SW480 (cell line): Measurements from ENCODE around the gene TPCN1.
A peak's percentile ranks its signal among the peaks of the same experiment; 100 is the strongest.

Source experiments
- DNase-seq: peaks from one replicate; pipeline ENCODE4 v3.0.0-alpha.2; 2016; ENCODE audit warnings: low spot score

Gene TPCN1

DNA sequence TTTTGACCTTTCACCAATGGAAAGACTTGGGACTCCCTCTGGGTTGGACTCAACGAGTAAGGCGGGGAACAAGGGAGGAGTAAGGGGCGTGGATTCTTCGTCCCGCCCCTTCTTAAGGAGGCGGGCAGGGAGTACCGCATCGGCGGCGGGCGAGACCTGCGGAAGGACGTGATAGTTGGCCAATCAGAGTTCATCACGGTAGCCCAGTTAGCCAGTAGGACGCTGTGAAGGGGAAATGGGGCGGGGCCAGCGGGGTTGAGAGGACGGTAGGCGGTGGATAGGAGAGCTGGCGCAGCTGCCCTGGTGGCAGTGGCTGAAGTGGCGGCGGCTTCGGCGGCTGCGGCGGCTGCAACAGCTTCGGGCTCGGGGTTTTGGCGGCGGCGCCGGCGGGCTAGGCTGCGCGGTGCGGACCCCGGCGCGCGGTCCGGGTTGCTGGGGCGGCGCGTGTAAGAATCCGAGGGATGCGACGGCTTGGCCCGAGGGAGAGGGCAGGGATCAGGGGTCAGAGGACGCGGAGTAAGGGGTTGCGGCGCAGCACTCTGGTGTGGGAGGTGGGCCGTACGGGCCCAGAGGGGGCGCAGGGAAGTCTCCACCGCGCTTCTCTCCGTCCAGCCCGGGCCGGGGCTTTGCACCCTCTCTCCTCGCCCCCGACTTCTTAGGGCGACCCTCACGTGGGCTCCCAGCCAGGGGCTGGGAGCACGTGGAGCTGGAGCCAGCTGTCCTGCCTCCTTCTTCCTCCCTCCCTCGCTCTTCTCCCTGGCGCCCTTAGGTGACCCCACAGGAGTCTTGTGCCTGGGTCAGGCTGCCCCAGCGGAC, at the start of gene TPCN1:
TPCN1 (plus strand) TSS at position 284 of the 816 bp plus-strand sequence. CDS start 5,389 bp downstream, outside the sequence.
- DNase-seq: peak; percentile 99

DNA sequence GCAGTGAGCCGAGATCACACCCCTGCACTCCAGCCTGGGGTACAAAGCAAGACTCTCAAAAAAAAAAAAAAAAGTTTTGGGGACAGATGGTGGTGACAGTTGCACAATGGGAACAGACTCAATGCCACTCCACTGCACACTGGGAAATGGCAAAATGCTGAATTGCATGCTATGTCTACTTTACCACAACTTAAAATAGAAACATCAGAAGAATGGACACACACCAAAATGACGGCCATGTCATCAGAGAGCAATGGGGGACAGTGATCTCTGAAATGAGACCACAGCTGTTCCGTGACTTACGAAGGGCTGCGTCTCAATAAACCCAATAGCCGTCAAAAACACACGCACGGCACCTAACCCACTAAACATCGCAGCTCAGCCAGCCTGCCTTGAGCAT, 49.7 kb upstream of the TPCN1 start:
- no peak for DNase-seq

GRCh38 chr12:113172185-113172584, 49.1 kb upstream of the TPCN1 start:
- DNase-seq: no peak

DNA sequence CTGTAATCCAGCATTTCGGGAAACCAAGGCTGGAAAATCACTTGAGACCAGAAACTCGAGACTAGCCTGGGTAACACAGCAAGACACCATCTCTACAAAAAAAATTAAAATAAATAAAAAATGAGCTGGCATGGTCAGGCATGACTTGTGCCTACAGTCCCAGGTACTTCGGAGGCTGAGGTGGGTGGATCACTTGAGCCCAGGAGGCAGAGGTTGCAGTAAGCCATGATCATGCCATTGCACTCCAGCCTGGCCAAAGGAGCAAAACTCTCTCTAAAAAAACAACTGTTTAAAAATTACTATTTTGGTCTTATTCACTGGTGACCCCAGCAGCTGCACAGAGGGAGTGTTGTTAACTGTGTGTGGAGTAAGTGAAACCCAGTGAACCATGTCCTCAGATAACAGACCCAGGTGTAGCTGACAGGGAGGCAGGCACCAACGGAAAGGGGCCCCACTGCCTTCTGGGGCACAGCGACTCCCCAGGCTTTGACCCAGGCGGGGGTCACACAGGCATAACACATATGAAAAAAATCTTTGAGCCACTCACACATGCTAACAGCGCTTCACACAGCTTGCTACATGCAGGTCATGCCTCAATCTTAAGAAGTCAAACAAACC, 48.1 kb upstream of the TPCN1 start:
- DNase-seq: no peak

DNA sequence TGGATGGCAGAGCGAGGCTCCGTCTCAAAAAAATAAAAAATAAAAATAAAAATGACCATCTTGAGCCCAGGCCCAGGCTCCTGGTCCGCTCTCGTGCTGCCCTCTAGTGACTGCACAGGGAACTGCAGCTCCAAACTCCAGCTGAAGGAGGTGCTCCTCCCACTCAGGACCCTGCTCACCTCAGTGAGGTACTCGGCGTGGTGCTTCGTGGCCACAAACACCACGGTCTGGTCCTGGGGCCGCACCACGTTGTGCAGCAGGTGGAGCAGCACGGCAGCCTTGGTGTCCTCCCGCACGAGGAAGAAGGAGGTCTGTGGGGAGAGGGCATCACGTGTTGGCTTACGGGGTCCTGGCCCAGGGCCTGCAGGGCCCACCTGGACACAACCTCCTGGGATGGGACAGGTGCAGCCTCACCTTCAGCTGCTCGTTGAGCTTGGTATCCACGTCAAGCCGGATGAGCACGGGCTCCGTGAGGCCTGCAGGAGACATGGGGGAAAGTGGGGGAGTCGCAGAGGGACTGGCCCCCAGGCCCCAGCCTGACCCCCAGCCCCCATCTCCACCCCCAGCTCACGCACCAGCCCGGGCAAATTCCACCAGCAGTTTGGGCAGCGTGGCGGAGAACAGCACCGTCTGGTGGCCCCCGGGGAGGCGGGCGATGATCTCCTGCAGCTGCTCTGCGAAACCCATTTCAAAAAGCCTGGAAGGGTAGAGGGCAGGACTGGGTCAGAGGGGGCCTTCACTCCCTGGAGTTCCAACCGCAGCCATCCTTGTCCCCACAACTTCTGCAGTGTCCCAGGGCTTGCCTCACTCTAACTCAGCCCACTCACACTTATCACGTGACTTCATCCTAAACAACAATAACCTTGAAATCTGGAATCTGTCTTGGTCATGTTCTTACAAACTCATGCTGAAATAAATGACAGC, 46.5 kb upstream of the TPCN1 start:
- peak; percentile 30 for DNase-seq

GRCh38 chr12:113179023-113179422, 42.2 kb upstream of the TPCN1 start:
- DNase-seq: no peak

- no peak for DNase-seq
These were observed 40.9 kb upstream of the TPCN1 start for GRCh38 chr12:113180333-113180732.

- no peak for DNase-seq
These were observed 39.3 kb upstream of the TPCN1 start for GRCh38 chr12:113181975-113182374.

- no peak for DNase-seq
These were observed 38.2 kb upstream of the TPCN1 start for GRCh38 chr12:113183030-113183589.

DNA sequence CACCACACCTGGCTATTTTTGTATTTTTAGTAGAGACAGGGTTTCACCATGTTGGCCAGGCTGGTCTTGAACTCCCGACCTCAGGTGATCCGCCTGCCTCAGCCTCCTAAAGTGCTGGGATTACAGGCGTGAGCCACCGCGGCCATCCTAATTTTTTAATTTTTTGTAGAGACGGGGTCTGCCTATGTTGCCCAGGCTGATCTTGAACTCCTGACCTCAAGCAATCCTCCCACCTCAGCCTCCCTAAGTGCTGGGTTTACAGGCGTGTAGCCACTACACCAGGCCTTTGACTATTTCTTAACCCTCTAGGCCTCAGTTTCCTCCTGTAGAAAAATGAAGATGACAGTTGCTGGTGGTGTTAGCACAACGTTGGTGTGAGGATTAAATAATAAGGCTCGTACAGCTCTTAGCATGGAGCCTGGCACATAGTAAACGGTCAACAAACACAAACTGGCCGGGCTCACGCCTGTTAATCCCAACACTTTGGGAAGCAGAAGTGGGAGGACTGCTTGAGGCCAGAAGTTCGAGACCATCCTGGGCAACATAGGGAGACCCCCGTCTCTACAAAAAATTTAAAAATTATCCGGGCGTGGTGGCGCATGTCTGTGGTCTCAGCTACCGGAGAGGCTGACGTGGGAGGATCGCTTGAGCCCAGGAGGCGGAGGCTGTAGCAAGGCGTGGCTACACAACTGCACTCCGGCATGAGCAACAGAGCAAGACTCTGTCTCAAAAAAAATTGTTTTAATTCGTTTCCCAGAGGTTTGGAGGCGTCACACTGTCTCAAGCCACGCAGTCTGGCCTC, 37.0 kb upstream of the TPCN1 start:
- no peak for DNase-seq

DNA sequence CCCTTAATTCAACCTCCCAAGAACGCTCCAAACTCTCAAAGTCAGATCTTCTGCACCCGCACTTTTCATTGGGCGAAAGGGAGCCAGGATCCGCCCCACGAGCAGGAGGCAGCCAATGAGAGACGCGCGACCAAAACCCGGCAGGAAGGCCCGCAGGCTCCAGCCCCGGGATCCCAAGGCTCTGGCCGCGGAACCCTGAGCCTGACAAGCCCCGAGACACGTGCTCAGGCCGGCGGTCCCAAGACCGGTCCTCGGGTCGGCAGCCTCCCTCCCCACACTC, 36.4 kb upstream of the TPCN1 start:
- DNase-seq: peak; percentile 84

DNA sequence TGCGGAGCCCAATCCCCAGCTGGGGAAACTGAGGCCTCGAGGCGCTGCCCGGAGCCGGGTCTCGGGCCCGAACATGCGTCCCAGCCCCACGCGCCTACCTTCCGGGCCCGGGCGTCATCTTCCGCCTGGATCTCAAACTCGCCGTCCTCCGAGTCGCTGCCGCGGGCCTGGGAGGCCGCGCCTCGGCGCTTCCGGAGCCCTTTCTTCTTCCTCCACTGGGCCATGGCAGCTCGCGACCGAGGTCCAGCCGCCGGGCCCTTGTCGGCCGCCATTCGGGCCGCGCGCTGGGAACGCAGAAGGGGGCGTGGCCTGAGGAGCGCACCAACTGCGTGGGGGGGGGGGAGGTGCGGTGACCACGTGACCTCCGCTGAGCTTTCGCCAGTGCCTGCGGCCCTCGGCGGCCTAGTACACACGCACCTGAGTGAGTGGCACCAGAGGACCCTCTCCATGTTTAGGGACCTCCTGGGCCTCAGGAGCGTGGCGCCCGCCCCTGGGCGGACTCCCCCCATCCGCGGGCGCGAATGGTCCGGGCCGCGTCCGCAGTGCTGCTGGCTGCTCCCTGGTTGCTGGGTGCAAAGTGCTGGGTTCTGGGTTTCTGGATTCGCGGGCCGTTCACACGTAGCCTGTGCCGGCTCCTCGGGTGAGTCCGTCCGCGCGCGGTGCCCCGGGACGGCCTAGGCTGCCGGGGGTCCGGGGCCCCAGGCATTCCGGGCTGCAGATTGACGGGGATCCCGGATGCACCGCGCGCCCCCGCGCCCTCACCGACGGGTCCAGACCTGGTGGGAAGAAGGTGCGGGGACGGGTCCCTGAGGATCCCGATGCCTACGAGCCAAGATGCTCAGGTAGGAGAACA, 35.9 kb upstream of the TPCN1 start, which contains the start of the genes DDX54 and RITA1:
DDX54 (minus strand) TSS at position 299 of the 853 bp plus-strand sequence; CDS start at position 272, 27 bp downstream.
RITA1 (plus strand) TSS at position 542 of the 853 bp plus-strand sequence. CDS start 1,026 bp downstream, outside the sequence.
- peak; percentile 87 for DNase-seq

GRCh38 chr12:113186033-113186365, 35.3 kb upstream of the TPCN1 start:
- no peak for DNase-seq

DNA sequence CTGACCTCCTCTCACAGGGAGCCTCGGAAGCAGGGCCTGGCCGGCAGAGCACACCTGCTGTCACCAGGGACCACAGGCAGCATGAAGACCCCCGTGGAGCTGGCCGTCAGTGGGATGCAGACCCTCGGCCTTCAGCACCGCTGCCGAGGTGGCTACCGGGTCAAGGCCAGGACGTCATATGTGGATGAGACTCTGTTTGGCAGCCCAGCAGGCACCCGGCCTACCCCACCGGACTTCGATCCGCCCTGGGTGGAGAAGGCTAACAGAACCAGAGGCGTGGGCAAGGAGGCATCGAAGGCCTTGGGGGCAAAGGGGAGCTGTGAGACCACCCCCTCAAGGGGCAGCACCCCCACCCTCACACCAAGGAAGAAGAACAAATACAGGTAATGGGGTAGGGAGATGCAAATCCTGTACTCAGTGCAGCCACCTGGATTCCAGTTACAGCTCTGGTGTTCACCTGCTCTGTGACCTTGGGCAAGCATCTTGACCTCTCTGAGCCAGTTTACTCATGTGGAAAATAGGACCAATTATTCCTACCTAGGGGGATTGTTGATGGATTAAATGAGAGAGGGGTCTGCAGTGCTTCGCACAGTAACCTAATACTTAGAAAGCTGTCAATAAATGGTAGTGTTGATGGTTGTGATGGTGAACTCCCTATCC, 34.5 kb upstream of the TPCN1 start:
- DNase-seq: no peak

- DNase-seq: no peak
These were observed 31.9 kb upstream of the TPCN1 start for GRCh38 chr12:113189361-113189760.

- DNase-seq: peak; percentile 44
These were observed 30.5 kb upstream of the TPCN1 start for GRCh38 chr12:113190761-113191160.

GRCh38 chr12:113191227-113191626, 30.0 kb upstream of the TPCN1 start:
- DNase-seq: no peak

DNA sequence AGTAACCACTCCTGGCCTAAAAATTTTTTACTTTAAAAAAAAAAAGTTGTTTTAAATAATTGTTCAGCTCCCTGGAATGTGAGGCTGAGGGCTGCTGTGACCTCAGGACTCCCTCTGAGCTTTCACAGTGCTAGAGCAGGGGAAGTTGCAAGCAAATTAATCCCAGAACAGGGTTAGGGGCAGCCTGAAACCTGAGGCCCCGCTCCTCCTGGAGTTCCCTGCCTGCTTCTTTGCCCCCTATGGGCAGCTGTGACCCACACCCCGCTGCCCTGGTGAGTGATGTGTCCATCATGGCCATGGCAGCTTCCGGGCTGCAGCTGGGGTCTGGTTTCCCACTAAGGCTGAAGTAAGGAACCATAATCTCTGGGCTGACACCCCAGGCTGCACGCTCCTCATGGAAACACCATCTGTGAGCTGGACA, 26.3 kb upstream of the TPCN1 start:
- no peak for DNase-seq

DNA sequence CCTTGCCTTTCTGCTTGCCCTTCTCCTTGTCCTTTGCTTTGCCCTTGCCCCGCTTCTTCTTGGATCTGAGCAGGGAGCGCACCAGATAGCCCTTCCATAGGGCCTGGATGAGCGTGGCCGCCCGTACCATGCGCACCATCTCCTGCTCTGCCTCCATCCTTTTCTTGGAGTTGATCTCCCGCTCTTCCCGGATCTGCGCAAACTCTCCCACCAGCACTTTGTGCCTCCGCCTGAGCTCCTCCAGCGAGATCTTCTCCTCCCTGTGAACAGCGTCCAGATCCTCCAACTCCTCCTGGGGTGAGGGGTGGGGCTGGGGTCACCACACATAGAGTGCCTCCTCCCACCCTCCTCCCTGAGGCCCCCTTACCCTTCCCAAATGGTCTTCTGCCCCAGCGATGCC, 25.7 kb upstream of the TPCN1 start:
- DNase-seq: no peak

DNA sequence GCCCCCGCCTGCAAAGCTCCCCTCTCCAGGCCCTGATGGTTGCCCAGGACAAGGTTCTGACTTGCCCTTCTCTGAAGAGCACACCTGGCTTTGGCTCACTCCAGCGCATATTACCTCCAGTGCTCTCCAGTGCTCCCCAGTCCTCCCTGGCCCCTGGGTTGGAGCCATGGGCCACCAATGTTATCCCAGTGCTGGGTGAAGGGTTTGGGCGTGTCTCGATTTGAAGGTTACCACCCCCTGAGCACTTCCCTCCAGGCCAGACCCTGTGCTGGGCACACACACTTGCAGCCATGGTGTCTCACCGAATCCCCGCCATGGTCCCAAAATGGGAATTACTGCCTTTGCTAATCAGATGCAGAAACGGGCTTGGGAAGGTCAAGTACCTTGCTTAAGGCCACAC, 24.7 kb upstream of the TPCN1 start:
- no peak for DNase-seq
